ENCODE results near the gene CLINT1.

The CLINT1 gene

GRCh38 chr5:157818368-157818767 lies 40.6 kb downstream of the CLINT1 start:
- no peak for DNase-seq

GRCh38 chr5:157817928-157818327 lies 41.0 kb downstream of the CLINT1 start:
- DNase-seq: no peak

- DNase-seq: peak; percentile 49
Observed at GRCh38 chr5:157817387-157817702, 41.6 kb downstream of the CLINT1 start.

DNA sequence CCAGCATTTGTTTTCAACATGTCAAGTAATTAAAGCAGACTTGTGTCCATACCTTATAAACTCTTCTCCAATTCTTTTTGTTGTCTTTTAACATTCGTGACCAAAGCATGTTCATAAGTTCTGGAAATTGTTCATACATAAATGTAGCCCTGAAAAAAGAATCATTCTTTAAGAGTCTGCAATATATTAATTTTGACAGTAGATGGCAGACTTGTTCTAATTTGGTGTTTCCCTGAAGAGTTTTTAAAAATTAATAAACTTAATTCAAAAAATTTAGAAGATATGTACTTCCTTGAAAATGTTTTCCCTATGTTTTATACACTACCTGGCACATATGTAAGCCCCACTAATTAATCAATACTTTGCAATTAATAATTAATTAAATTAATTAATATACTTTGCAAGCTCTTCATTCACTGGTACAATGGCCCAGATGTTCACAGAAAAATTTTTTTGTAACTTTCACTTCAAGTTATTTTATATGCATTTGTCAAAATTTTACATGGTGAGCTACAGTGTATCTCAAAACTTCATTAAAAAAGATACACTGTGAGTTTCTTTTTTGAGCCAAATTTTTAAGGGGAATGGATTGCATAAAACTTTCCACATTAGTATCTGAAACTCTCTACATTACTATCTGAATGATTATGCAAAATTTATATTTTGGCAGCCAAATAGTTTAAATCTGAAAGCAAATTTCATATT lies 42.1 kb downstream of the CLINT1 start:
- no peak for DNase-seq

DNA sequence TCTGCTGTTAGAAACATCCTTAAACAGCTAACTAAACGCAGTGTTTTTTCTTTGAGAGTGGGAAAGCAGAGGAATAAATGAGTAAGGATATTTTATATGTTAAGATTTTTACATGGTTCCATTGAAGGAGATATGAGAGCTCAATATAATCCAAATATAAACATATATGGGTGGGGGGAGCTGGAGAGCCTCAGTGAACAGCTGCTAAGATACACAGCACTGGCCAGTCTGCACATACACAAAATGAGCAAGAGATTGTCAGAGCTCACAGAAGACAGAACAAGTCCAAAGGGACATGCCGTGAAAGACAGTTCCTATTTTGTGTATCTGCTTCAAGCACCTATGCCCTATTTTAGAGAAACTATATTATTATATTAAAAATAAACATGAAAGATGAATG lies 46.9 kb downstream of the CLINT1 start:
- DNase-seq: no peak

- no peak for DNase-seq
Observed at GRCh38 chr5:157808043-157808442, 50.9 kb downstream of the CLINT1 start.

DNA sequence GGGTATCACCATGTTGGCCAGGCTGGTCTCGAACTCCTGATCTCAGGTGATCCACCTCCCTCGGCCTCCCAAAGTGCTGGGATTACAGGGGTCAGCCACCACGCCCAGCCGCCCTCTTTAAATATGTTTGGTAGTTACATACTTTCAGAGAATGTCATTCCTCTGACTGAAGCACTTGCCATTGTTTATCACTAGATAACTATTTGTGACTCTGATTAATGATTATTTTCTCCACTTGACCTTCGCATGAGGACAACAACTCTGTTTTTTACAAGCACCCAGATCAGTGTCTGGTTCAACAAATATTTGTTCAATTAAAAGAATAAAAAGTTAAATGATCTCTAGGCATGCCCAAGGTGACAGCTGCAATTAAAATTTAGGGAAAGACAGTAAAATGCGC lies 56.2 kb downstream of the CLINT1 start:
- DNase-seq: no peak

DNA sequence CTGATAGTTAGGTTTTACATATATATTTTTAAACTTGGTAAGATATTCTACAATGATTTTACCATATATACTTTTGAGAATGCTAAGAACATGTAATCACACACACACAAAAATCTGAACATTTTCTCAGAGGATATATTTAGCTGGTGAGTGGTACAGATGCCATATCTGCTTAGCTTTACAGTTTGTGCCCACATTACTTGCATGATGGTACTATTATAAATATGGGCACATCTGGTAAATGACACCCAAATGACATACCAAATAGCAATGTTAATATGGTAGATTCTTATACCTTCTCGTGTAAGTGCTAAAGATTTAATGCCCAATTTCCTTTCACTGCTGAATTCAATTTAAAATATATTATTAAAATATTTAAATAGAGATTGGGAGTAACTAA lies 58.8 kb downstream of the CLINT1 start:
- DNase-seq: no peak

- no peak for DNase-seq
Observed at GRCh38 chr5:157799578-157799977, 59.4 kb downstream of the CLINT1 start.

GRCh38 chr5:157793301-157793700 lies 65.6 kb downstream of the CLINT1 start:
- no peak for DNase-seq

GRCh38 chr5:157785801-157786200 lies 73.1 kb downstream of the CLINT1 start:
- no peak for DNase-seq

DNA sequence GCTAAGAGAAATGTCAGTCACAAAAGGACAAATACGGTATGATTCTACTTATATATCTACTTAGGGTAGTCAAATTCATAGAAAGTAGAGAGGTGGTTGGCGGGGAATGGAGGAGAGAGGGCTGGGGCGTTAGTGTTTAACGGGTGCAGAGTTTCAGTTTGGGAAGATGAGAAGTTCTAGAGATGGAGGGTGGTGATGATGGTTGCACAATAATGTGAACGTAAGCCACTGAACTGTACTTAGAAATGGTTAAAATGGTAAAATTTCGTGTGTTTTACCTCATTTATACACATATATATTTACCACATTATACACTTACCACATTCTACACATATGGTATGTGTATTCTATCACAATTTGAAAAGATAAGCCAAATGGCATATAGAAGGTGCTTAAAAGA lies 79.7 kb downstream of the CLINT1 start:
- DNase-seq: no peak

DNA sequence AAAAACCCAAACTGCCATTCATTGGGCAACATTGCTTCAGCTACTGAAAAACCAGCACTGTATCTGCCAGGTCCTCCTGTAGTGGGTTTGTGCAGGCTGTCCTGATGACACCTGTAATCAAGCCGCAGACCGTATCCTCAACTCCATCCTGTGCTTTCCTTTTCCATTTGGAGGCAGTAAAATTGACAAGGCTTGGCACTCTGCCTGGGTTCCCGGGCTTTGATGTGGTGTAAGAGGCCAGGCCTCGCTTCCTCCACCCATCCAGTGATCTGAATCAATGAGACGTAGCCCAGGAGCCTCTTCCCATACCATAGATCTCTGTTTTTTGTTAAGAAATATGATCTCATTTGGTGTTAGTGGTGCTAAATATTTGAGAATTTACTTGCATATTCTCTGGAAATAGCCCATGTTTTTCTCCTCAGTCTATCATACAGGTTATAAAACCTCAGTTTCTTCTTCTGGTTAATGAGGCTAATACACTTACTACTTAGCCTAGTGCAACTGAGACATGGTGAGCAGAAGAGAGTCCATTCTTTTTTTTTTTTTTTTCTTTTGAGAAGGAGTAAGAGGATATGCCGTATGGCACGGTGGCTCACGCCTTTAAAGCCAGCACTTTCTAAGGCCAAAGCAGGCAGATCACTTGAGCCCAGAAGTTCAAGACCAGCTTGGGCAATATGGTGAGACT lies 80.7 kb downstream of the CLINT1 start:
- no peak for DNase-seq

GRCh38 chr5:157772127-157772526 lies 86.8 kb downstream of the CLINT1 start:
- DNase-seq: peak; percentile 42

DNA sequence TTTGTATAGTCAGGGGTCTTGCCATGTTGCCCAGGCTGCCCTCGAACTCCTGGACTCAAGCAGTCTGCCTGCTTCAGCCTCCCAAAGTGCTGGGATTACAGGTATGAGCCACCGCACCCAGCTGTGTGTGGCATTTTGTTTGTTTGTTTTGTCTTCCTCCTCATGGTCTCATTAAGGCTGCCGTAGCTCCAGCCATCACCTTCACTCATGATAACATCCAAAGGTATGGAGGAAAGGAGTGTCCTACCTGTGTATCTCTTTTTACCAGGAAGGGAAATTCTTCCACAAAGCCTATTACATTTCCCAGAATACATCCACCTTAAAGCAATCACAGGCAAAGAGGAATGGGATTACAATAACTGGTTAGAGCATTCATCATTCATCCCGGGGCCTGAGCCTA lies 88.3 kb downstream of the CLINT1 start:
- no peak for DNase-seq

- no peak for DNase-seq
Observed at GRCh38 chr5:157767689-157768088, 91.3 kb downstream of the CLINT1 start.

DNA sequence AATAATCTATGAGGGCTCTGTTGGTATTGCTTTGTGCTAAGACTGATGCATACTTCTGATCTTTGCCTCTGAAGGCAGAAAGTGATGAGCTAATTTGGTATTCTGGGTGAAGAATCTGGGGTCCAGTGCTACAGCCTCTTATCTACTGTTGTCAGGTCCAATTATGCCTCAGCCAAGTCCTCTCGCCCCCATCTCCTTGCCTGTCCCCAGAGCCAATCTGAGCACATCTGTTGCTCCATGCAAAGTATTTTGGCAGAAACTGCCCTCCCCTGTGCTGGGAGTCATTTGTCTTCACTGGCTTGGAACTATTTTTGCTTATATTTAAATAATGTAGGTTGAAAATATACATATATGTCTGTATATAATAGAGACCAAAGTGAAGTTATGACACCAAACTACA lies 92.0 kb downstream of the CLINT1 start:
- DNase-seq: no peak

- DNase-seq: no peak
Observed at GRCh38 chr5:157766442-157766841, 92.5 kb downstream of the CLINT1 start.

GRCh38 chr5:157764531-157764930 lies 94.4 kb downstream of the CLINT1 start:
- peak; percentile 55 for DNase-seq

DNA sequence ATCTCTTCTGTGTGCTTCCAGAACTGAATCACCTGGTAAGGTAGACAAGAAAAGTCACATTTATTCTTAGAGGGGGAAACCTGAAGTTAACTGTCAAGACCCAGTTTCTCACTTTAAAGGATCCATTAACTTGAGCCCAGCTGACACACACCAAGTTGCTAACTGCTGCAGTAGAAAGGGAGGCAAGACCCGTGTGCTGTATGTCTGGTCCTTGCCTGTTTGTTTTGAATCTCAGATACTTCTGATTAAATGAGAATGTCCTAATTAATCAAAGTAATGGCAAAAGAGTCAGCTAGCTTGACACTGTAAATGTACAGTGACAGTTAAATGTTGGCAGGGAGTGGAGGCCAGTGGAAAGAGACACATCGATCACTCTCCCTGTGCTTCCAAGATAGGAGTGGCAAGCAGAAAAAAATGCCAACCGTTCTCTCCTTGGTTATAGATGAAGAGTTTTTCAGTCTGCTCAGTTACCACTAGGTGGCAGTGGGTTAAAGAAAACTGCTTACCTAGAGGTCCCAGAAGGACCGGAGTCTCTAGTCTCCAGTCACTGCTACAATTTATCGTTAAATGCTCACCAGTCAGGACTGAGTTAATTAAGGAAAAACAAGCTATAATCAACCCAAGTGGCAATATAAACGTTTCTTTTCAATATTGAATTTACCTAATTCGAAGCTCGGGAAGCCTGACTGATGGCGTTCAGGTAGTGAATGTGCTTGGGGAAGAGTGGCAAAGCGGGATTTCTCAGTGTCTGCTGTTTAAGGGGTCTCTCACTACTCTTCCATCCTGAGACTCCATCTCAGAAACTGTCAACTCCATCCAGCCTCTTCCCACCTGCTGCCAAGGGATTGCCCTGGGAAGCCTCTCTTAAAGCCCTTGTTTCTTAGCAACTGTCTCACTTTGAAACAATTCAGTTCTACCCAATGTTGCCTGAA lies 97.0 kb downstream of the CLINT1 start:
- peak; percentile 74 for DNase-seq

- DNase-seq: no peak
Observed at GRCh38 chr5:157758706-157759105, 100.2 kb downstream of the CLINT1 start.

DNA sequence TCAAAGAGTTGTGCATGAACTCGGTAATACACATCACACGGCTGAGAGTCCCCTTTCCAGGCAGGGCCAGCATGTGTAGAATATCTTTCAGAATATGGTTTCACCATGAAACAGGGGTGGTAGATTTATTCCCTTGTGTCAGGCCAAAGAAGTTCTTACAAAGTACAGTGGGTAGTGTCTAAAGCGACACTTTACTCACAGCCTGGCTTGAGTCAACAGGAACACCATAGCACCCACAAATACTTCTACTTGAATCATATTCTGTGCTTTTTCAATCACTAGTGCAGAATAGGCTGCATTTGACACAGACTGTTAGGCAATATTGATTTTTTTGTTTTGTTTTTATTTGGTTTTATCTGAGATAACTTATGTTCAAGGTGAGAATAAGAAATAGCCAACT lies 102.8 kb downstream of the CLINT1 start:
- DNase-seq: no peak

- no peak for DNase-seq
Observed at GRCh38 chr5:157750320-157750719, 108.6 kb downstream of the CLINT1 start.

DNA sequence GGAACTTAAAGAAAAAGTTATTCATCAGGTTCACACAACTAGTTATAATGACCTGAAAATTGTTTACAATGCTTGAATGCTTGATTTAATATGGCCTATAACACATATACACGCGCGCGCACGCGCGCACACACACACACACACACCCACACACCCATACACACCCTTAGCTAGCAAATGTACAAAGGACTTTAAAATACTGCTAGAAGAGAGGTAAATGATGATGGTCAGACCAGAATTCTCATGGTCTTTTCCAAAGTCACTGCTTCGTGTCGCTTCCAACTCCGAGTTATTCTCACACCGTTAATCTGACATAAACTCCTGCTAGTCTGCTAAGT lies 109.5 kb downstream of the CLINT1 start:
- no peak for DNase-seq
